ENCODE measurements around the gene PRDM15.

PRDM15 gene

DNA sequence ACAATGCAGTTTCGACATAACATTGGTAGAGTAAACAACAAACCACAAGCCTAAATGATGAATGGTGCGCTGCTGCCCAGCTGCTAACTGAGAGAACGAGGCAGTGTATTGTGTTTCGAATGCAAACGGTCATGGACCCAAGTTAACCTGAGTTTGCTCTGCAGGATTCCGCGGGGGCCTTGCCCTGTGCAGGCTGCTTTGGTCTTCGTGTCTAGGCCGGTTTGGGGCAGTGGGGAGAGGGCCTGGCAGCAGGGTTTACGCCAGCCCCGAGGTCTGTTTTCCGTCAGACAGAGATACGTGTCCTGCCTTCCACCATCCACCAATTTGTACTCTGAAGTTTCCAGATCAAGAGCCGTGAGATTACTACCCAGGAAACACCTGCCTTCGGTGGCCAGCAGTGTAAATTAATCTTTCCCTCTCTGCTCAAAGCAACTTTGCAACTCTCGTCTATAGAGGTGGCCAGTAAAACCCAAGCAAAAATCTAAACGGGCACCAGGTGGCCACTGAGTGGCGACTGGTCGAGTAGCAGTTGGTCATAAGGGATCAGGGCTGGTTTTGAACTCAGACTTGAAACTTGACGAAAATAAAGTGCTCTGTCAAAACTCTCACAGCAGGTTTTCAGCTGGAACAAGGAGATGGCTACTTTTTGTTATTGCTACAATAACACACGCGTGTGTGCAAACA is 6.3 kb upstream of the PRDM15 start:
- DNase-seq (ENCODE audit: low read depth in 3 of 3): no peak

DNA sequence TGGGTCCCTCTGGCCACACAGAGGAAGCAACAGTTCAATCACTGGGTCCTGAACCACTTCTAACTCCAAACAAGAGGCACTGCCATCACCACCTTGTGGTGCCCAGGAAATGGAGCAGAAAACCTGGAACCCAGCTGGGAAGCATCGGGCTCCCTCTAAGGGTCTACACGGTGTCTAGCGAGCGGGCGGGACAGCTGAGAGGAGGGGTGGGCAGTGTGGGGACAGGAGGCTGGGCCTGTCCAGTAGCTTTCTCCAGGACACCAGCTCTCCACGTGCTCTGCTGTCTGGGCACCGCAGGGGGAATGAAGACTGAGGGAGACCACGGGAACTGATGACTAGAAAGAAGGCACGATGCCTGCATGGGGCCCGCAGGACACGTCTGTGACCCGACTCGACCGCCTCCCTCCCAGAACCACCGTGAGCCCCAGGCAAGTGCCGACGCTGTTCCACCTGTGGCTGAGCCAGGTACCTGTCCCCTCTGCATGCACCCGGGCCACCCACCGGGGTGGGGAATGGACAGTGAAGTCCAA is 5.4 kb upstream of the PRDM15 start:
- DNase-seq (ENCODE audit: low read depth in 3 of 3): no peak

DNA sequence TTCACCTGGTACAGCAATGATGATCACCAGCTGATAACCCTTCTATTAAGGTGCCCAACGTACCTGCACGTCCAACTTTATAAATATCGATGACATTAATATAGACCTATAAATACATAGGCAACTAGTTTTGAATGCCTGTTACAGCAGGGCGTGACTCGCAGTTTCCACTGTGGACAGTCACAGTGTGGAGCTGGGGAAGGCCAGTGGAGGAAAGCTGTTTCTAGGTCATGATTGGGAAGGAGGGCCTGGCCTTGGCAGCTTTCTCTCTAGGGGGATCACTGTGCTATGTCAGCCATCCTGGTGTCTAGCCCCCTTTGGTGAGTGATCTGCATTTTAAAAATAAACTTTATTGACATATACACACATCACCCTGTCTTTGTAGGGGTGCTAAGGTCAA is 4.4 kb upstream of the PRDM15 start:
- DNase-seq (ENCODE audit: low read depth in 3 of 3): no peak

DNA sequence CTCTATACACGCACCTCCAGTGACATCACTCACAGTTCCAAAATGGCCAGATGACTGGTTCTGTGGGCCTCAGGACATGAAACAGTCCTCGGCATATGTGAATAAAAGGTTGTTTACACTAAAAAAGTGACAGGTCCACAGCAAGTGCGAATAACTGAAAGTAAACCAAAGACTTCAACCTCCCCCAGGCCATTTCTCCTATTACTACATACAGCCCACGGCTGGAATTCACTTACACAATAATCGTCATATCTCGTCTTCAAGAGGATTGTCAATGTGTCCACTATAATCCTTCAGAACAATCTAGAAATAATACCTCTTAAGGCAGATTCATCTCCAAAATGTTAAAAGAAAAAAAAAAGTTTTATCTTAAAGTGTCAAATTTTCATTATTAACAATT is 1.9 kb upstream of the PRDM15 start:
- no peak for DNase-seq (ENCODE audit: low read depth in 3 of 3)

DNA sequence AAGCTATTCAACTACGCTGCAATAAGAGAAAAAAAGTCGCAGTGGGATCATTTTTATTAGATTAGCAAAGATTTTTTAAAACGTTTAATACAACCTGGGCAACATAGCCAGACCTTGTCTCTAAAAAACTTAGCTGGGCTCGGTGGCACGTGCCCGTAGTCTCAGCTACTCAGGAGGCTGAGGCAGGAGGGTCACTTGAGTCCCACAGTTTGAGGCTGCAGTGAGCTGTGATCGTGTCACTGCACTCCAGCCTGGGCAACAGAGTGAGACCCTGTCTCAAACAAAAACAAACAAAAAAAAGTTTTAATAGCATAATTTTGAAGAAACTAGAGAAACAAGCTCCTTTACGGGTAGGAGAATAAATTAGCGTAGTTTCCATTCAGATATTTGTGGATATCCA is 1.0 kb upstream of the PRDM15 start:
- DNase-seq (ENCODE audit: low read depth in 3 of 3): no peak

DNA sequence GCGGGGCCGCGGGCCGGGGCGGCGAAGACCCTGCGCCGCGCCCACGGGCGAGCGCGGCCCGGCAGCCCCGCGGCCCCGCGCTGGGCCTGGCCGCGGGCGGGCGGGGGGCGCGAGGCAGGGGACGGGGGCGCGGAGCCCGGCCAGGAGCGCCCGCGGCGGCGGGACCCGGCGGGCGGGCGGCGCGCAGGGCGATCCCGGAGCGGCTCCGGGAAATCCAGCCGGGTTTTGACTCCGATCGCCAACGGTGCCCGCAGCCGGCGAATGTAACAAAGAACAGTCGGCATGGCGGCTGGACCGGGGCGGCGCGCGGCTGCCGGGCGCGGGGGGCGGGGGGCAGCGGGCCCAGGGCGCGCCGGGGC is 334 bp downstream of the PRDM15 start:
- peak; percentile 56 to 69 (median 60) for DNase-seq (ENCODE audit: low read depth in 3 of 3)

DNA sequence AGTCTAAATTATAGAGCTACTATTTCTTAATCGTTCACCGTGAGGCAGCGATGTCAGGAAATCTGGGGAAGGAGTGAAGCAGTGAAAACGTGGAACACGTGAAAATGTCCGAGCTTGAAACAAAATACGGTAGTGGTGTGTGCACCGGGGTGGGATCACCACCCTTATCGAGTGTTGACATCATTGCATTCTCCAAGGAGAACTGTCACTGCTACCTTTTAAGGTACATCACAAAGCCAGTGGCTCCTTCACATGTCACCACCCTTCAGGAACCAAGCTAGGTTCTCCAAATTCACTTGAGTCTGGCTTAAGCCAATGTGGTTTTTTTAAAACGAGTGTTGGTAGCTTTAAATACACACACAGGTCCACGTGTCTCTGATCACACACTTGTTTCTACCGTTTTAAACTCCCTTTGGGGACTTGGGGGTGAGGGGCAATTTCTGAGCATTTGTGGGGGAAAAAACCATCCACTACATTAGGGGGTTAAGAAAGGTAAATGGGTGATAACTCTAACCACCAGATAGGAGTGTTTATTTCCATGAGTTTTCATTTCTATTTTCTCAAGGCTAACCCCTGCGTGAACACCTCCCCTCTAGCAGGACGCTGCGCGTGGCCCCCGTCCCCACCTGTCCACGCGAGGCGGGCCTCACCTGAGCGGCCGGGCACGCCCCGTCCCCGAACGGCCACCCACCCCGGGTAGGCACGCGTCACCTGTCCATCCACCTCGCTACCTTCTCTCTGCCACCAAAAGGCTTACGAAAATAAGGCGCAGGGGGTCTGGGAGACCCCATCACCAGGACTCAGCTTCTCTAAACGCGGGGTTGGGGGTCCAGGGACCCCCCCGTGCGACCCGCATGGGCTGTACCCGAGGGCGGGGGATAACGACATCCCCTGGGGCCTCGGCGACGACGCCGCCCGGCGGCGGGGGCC is 978 bp downstream of the PRDM15 start:
- no peak for DNase-seq (ENCODE audit: low read depth in 3 of 3)

DNA sequence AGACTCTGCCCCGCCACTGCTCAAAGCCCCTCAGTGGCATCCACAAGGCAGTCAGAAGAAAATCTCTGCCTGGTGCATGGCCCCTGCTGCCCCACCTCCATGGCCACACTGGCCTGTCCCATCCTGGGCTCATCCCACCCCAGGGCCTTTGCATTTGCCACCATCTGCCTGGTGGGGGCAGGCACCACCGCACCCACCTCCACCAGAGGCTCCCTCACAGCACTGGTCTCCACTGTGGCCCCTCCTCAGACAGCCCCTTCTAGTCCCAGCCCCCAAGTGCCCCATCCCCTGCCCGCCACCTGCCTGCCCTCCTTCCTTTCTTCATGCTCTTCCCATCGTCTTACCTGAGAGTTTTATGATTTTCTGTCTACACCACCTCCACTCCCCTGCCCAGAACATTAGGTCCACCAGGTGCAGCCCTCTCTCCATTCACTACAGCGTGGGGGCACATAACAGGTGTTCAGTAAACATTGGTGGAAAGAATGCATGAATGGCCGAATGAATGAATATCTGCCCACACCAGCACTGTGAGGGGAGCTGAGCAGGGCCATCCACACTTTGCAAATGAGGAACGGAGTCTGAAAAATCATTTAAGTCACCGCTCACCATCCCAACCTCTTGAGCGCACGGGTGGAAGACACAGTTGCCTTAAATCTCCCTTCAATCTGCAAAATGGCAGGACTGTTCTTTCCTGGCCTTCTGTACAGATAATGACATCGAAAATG is 2.1 kb downstream of the PRDM15 start:
- no peak for DNase-seq (ENCODE audit: low read depth in 3 of 3)

DNA sequence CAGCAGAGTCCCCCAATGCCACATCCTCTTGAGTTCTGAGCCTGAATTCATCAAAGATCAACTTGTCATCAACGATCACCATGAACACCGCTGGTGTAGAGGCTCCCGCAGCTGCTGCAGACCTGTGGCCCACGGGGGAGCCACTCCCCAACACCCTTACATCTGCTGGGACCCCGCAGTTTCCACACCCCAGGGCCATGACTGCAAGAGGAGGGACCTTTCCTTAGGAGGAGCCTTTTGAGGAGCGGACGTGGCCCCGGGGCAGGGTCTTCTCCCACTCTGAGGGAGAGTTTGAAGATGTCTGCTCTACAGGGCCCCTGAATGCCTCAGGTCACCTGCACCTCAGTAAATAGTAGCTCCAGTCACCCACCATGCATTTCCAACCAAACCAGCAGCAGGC is 2.7 kb downstream of the PRDM15 start:
- no peak for DNase-seq (ENCODE audit: low read depth in 3 of 3)

DNA sequence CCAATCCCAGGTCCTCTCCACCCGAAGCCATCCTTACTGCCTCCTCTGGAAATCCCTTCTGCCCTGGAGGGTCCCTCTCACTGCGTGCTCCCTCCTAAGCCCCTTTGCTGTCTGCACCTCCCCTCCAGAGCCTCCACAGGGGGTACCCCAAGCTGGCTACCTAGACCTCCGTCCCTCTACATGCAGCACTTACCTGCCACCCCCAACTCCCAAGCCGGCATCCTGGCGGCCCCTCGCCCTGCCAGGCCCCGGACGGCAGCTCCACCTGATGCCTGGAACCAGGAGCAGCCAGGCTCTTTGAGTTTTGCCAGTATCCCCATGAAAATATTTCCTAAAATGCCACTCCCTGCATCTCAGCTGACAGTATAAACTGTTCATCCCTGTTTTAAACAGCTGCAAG is 4.1 kb downstream of the PRDM15 start:
- no peak for DNase-seq (ENCODE audit: low read depth in 3 of 3)

DNA sequence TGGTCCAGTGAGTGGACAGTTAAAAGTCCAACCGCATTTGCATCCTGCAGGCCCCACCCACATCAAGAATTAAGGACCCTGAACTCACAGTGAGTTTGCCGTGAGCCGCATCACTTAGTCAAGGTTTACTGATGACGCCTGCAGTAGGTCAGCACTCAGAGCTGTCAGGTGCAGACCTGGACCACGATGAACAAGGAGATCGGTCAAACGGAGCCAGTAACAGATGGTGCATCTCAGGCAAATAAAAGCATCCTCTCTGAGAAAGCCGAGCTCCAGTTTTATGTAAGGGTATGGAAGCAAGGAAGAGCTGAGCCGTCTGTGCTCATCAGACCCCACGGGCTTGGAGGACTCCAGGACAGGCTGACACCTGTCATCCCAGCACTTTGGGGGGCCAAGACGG is 4.5 kb downstream of the PRDM15 start:
- DNase-seq (ENCODE audit: low read depth in 3 of 3): no peak

DNA sequence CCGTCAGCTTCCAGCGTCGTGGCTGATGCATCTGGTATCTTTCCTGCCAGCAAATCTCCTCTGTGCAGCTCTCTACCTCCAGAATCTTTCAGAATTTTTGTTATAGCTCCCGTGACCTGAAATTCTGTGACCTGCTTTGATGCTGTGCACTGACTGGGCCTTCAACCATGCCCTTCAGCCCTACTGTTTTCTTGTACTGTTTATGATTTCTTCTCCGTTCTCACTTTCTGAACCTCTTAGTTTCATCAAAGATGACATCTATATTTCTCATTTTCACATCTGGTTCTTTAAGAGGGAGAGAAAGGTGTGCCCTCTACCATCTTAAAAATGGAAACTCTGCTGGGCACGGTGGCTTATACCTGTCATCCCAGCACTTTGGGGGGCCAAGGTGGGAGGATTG is 5.7 kb downstream of the PRDM15 start:
- no peak for DNase-seq (ENCODE audit: low read depth in 3 of 3)

DNA sequence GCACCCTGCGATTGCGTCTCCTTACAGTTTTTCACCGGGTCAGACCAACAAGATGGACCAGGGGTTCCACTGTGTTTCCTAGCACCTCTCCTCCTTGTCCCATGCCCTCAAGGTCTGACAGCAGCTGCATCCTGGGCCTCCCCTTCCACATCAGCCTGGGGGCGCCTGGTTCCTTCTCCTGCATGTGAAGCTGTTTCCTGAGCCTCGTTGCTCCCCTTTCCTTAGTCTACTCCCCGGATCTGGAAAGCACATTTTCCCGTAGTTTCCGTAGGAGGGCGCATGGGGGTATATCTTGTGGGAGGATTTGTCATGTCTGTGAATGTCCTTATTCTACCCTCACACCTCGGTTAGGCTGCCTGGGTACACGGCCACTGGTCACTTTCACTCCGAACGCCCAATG is 6.1 kb downstream of the PRDM15 start:
- DNase-seq (ENCODE audit: low read depth in 3 of 3): no peak

DNA sequence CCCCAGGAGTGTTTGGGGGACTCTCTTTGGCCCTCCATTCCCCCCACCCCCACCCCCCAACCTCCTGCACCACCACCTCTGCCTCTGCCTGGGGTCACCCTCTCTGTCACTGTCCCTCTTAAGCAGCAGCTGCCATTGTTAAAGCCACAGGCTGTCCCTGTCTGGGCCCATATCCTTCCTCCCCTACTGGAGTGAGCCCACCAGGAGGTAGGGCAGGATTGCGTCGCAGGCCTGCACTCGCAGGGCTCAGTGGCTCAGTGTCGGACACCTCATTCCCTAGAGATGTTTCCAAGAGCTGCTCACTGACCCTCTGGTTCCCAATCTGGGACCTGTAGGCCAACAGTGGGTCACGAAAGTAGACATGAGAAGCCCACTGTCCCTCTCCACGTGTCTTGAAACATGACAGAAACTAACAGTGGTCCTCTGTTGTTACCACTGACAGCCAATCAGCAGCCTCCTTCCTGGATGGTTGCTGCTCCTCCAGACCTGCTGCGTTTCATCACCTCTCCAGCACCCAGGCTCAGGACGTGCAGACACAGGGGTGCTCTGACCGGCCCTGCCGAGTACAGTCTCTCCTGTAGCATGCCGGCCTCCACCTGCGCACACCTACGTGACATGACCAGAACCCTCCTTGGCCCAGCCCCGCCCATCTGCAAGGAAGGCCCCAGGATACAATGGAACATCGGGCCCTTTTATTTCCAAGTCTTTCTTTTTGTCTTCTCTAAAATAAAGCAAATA is 7.7 kb downstream of the PRDM15 start:
- no peak for DNase-seq (ENCODE audit: low read depth in 3 of 3)

DNA sequence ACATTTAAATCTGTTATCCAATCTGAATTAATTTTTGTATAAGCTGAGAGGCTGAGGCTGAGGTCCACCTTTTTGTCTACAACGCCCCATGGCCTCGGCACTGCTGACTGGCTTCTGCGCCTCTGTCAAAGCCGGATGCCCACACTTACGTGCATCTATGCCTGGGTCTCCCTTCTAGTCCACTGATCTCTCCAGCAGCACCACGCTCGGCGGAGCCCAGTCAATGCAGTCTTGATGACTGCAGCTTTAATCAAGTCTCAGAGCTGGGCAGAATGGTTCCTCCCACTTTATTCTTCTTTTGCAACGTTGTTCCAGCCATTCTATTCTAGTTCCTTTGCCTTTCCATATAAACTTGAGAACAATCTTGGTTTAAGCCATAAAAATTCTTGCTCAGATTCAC is 9.4 kb downstream of the PRDM15 start:
- no peak for DNase-seq (ENCODE audit: low read depth in 3 of 3)

DNA sequence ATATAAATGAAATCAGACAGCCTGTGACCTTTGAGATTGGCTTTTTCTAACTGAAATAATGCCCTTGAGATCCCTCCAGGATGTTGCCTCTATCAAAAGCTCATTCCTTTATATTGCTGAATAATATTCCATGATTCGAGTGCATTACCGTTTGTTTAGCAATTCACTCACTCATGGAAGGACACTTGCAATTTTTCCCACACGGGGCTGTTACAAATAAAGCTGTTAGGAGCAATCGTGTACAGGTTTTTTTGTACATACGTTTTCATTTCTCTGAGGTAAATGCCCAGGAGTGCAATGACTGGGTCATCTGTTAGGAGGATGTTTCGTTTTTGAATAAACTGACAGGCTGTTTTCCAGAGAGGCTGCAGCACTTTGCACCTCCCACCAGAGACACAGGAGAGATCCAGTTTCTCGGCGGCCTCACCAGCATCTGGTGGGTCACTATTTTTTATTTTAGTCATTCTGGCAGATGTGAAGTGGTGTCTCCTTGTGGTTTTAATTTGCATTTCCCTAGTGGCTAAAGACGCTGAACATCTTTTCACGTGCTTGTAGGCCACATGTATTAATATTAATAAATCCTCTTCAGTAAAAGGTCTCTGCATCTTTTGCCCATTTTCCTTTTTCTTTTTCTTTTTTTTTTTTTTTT is 11.0 kb downstream of the PRDM15 start:
- DNase-seq (ENCODE audit: low read depth in 3 of 3): no peak

DNA sequence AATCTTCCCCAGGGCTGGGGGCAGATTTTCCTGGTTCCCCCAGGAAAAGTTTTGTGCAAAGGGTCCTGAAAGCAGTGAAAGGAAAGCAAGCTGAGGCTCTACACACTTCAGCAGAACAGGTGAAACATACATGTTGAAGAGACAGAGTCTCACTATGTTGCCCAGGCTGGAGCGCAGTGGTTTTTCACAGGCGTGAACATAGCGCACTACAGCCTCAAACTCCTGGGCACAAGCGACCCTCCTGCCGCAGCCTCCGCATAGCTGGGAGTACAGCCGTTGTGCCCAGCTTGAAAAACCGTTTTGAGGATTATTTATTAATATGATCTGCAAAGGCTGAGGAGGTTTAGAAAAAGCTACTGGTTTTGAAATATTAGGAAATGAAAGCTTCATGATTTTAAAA is 11.8 kb downstream of the PRDM15 start:
- DNase-seq (ENCODE audit: low read depth in 3 of 3): no peak

DNA sequence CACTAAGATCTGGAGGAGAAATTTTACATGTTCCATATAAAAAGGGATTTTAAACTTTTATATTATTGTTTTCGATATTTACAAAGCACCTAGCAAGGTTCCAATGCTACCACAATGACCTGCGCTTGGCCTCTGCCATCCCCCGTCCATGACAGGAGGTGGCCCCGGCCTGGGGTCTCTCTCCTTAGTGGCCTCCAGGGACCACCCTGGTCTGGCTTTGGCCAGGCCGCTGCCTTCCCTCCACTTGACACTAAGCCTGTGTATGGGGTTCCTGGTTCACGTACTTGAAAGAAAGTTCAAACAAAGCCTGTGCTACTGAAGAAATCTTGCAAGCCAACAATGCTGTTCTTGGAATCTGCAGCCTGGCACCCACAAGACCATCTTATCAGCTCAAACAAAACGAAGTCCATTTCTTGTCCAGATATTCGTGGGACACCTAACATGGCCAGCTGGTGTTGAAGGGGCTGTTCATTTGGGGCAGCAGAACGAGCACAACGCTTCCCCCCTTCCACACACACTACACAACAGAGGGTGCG is 12.8 kb downstream of the PRDM15 start:
- DNase-seq (ENCODE audit: low read depth in 3 of 3): no peak

DNA sequence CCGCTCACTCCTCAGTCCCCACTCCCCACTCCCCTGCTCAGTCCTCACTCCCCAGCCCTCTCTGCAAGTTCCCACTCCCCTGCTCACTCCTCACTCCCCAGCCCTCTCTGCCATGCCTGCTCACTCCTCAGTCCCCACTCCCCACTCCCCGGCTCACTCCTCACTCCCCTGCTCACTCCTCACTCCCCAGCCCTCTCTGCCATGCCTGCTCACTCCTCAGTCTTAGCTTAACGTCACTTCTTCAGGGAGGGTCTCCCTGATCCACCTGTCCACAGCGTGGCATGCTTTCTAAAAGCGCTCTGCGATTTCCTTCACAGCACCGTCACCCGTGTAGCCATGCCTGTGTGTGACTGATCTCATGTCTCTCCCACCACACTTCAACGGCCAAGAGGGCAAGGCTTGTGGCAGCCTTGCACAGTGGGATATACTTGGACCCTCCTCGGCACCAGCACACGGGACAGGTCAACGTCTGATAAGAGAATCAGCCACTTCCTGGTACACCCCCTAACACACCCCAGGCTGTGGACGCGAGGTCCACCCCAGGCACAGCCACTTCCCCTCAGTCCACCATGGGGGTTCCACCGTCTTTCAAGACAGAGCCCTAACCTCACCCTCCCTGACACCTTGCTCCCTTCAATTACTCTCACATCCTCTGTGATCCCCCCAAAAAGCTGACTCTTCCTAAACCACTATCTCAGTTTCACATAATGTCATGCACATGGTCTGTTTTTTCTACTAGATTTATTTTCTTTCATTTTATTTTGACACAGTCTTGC is 14.0 kb downstream of the PRDM15 start:
- no peak for DNase-seq (ENCODE audit: low read depth in 3 of 3)

DNA sequence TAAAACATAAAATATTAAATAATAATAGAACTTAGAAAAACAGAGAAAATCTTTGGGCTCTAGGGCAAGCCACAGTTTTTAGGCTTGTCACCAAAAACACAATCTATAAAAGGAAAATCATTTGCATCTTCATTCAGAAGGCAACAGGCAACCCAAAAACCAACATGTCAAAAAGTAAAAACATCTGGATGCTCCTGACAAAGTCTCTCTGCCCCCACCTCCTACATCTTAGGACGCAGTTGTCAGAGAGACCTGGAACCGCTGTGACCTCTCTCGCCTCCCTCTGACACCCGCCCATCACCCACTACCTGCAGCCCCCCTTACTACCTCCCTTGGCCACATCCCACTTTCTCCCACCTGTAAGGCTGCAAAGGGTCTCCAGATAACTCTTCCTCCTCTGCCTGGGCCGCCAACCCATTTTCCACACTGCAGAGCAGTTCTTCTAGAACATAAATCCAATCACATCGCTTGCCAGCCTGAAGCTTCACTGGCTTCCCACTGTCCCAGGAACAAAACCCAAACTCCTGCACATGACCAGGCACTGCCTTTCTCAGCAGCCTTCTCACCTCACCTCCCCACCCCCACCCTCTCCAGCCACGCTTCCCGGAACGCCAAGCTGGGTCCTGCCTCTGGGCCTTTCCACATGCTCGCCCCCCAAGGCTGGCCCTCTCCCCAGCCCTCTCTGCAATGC is 14.7 kb downstream of the PRDM15 start:
- DNase-seq (ENCODE audit: low read depth in 3 of 3): no peak
